Neural cell (in vitro differentiated cells): Measurements from ENCODE around the gene ADRB2.

ENCODE experiments used
- EZH2 ChIP-seq: fragments of 200-600, 300-800 bp; shearing (Covaris generic), sonication (generic); IDR thresholded peaks from 2 replicates; pipeline ENCODE4 v1.6.1; 2014; ENCODE audit warnings: antibody characterized with exemption, low read length, borderline replicate concordance, mild to moderate bottlenecking; ENCODE audit not compliant: insufficient read depth, poor library complexity, severe bottlenecking
- MXI1 ChIP-seq: fragments of 450-650 bp; conservative IDR thresholded peaks from 2 replicates; pipeline ENCODE4 v1.6.1; 2014; ENCODE audit warnings: antibody characterized with exemption, mild to moderate bottlenecking; ENCODE audit not compliant: poor library complexity, severe bottlenecking
- POLR2AphosphoS5 ChIP-seq: IDR thresholded peaks from 2 replicates; pipeline ENCODE4 v1.6.1; 2012
- TAF1 ChIP-seq: IDR thresholded peaks from 2 replicates; pipeline ENCODE4 v1.6.1; 2012; ENCODE audit warnings: low read depth
- TF ChIP-seq, protein P1 (sequence below): fragments of 450-650 bp; IDR thresholded peaks from 2 replicates; pipeline ENCODE4 v1.5.1; 2014; ENCODE audit warnings: antibody characterized with exemption, mild to moderate bottlenecking, moderate library complexity; ENCODE audit not compliant: poor library complexity, severe bottlenecking

DNA sequence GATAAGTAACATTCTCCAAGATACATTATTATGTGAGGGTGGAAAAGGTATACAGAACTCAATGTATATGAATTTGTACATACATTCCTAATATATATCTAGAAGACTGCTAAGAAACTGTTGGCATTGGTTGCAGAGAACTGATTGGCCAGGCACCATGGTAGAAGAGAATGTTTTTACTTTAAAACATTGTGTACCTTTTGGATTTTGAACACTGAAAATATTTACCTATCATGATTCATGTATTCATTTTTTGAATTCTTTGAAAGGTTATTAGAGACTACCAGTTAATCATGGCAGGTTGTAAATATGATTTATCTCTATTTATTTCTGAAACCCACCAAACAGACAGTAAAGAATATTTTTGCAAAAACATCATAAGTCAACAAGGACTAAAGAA, 41.2 kb upstream of the ADRB2 start:
- TF ChIP-seq, protein P1, sequence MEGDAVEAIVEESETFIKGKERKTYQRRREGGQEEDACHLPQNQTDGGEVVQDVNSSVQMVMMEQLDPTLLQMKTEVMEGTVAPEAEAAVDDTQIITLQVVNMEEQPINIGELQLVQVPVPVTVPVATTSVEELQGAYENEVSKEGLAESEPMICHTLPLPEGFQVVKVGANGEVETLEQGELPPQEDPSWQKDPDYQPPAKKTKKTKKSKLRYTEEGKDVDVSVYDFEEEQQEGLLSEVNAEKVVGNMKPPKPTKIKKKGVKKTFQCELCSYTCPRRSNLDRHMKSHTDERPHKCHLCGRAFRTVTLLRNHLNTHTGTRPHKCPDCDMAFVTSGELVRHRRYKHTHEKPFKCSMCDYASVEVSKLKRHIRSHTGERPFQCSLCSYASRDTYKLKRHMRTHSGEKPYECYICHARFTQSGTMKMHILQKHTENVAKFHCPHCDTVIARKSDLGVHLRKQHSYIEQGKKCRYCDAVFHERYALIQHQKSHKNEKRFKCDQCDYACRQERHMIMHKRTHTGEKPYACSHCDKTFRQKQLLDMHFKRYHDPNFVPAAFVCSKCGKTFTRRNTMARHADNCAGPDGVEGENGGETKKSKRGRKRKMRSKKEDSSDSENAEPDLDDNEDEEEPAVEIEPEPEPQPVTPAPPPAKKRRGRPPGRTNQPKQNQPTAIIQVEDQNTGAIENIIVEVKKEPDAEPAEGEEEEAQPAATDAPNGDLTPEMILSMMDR, result no peak
- TF ChIP-seq TAF1 (no peak), POLR2AphosphoS5 (no peak), EZH2 (no peak), MXI1 (no peak)
